GM12878 (cell line): ENCODE measurements around the gene KRI1. TPM values are rescaled to one million over a fixed set of nuclear protein-coding genes. Genes with fewer than 3 reads are reported as not detected.

Experiments
- BRCA1 ChIP-seq: IDR thresholded peaks from 2 replicates; pipeline ENCODE4 v1.6.1; 2011; ENCODE audit warnings: low read depth, low read length, improper control_type of control experiment
- CBFB ChIP-seq: IDR thresholded peaks from 2 replicates; pipeline ENCODE4 v1.6.1; 2016; ENCODE audit warnings: antibody characterized with exemption, low read depth
- E4F1 ChIP-seq: fragments of 450-650 bp; IDR thresholded peaks from 2 replicates; pipeline ENCODE4 v1.6.1; 2018; ENCODE audit warnings: borderline replicate concordance, mild to moderate bottlenecking; ENCODE audit not compliant: partially characterized antibody
- EED ChIP-seq: sonication (generic); IDR thresholded peaks from 2 replicates; pipeline ENCODE4 v1.6.1; 2016; ENCODE audit warnings: antibody characterized with exemption, low read depth
- ETV6 ChIP-seq, 2 experiments: fragments of 450-650 bp in 1 of 2; IDR thresholded peaks in 1 of 2; conservative IDR thresholded peaks in 1 of 2; 2 replicates each; pipeline ENCODE4 v1.6.1; 2014; ENCODE audit warnings: antibody characterized with exemption in 1 of 2, borderline replicate concordance in 1 of 2, low read depth in 1 of 2, mild to moderate bottlenecking in 1 of 2, moderate library complexity in 1 of 2
- KDM1A ChIP-seq: fragments of 200-600 bp; sonication (generic); IDR thresholded peaks from 2 replicates; pipeline ENCODE4 v1.6.1; 2016; ENCODE audit warnings: borderline replicate concordance
- RAD51 ChIP-seq: fragments of 450-650 bp; IDR thresholded peaks from 2 replicates; pipeline ENCODE4 v1.6.1; 2016; ENCODE audit warnings: moderate library complexity, mild to moderate bottlenecking, inconsistent platforms
- SMAD5 ChIP-seq: IDR thresholded peaks from 2 replicates; pipeline ENCODE4 v1.6.1; 2016; ENCODE audit warnings: antibody characterized with exemption, low read depth
- TCF3 ChIP-seq: IDR thresholded peaks from 2 replicates; pipeline ENCODE4 v1.6.1; 2012; ENCODE audit warnings: low read depth, mild to moderate bottlenecking, low read length, borderline replicate concordance; ENCODE audit not compliant: insufficient read depth
- WRNIP1 ChIP-seq: IDR thresholded peaks from 2 replicates; pipeline ENCODE4 v1.6.1; 2011; ENCODE audit warnings: low read depth, low read length, improper control_type of control experiment, borderline replicate concordance
- ZBED1 ChIP-seq: IDR thresholded peaks from 2 replicates; pipeline ENCODE4 v1.6.1; 2016; ENCODE audit warnings: borderline replicate concordance
- ZNF274 ChIP-seq: IDR thresholded peaks from one replicate; pipeline ENCODE4 v1.8.0; 2011; ENCODE audit not compliant: insufficient read length, insufficient read depth
- ZNF622 ChIP-seq: fragments of 450-650 bp; IDR thresholded peaks from 2 replicates; pipeline ENCODE4 v1.6.1; 2017; ENCODE audit warnings: mild to moderate bottlenecking, inconsistent platforms
- polyA plus RNA-seq, 11 experiments: library from polyadenylated mRNA; depleted of rRNA in 4 of 11; unstranded in 6 of 11; stranded (reverse) in 5 of 11; fragments of >200 nt; fragmentation: Nextera tagmentation in 4 of 11; fragmentation: Illumina TruSeq in 1 of 11; extraction: Ambion mirVana in 4 of 11; extraction: Trizol in 1 of 11; gene quantifications; 1 replicate in 1 of 11; 2 replicates in 10 of 11; pipeline versions ENCODE4 v1.2.1 to v1.2.3, GENCODE V29; 2011 to 2016; ENCODE audit warnings: inconsistent platforms in 2 of 11, missing spikeins in 2 of 11, low read depth in 1 of 11
- total RNA-seq, 4 experiments: library from RNA; depleted of rRNA in 3 of 4; stranded (reverse); fragments of >200 nt in 3 of 4; fragmentation: Illumina TruSeq in 1 of 4; extraction: Trizol in 1 of 4; gene quantifications; 2 replicates each; pipeline versions ENCODE4 v1.2.1 to v1.2.3, GENCODE V29; 2013 to 2021

Gene KRI1
- total and polyA plus RNA-seq, 10 of the 15 experiments (the other 5 are each of a cell fraction or from before 2014, with no cell fraction given) = 0.98 to 42.5 (median 24.7) TPM

- TF ChIP-seq ETV6 (conservative IDR thresholded peaks at IDR 0.05 in 1 of 2, IDR thresholded peaks at IDR 0.05 in 1 of 2; ENCODE audit: borderline replicate concordance in 1 of 2, low read depth in 1 of 2) = no peak
- no peak for TF ChIP-seq KDM1A
- no peak for TF ChIP-seq ZNF274
- no peak for TF ChIP-seq BRCA1
- TF ChIP-seq RAD51 = peak; percentile 74
- no peak for TF ChIP-seq WRNIP1
- no peak for TF ChIP-seq SMAD5
- no peak for TF ChIP-seq ZBED1
- TF ChIP-seq EED = peak; percentile 67; the same call in 1 of the 2 replicates
- TF ChIP-seq CBFB = no peak
- TF ChIP-seq E4F1 = no peak
- peak; percentile 86; the same call in 1 of the 2 replicates for TF ChIP-seq TCF3
- TF ChIP-seq ZNF622 = no peak
These were observed 28.2 kb upstream of the KRI1 start (continued) for GRCh38 chr19:10593820-10594637.
